Activated CD8-positive, alpha-beta memory T cell treated with anti-CD3 and anti-CD28 coated beads, Interleukin-2, amount 50 U/mL, for 24 hours (primary cell): ENCODE measurements around the gene SCAMP5.

Experiments used
- DNase-seq: peaks from one replicate; pipeline ENCODE4 v3.0.0-alpha.2; 2020; ENCODE audit errors: extremely low read depth

SCAMP5 gene

GRCh38 chr15:74977599-74977998 lies 17.8 kb upstream of the SCAMP5 start:
- no peak for DNase-seq

GRCh38 chr15:74978077-74978476 lies 17.3 kb upstream of the SCAMP5 start:
- no peak for DNase-seq

GRCh38 chr15:74978503-74978902 lies 16.9 kb upstream of the SCAMP5 start:
- peak; percentile 14 for DNase-seq

GRCh38 chr15:74982183-74982582 lies 13.2 kb upstream of the SCAMP5 start:
- no peak for DNase-seq

- no peak for DNase-seq
Observed at GRCh38 chr15:74983725-74984231, 11.6 kb upstream of the SCAMP5 start.

GRCh38 chr15:74988007-74988800 lies 7.2 kb upstream of the SCAMP5 start:
- DNase-seq: no peak

- DNase-seq: no peak
Observed at GRCh38 chr15:74989527-74989926, 5.8 kb upstream of the SCAMP5 start.

- DNase-seq: no peak
Observed at GRCh38 chr15:74992619-74993018, 2.7 kb upstream of the SCAMP5 start.

GRCh38 chr15:74994236-74994635 lies 1.1 kb upstream of the SCAMP5 start:
- no peak for DNase-seq

- DNase-seq: no peak
Observed at GRCh38 chr15:74994685-74995084, 678 bp upstream of the SCAMP5 start.

GRCh38 chr15:74995779-74996765 lies 709 bp downstream of the SCAMP5 start:
- no peak for DNase-seq

- DNase-seq: no peak
Observed at GRCh38 chr15:74997141-74997540, 1.8 kb downstream of the SCAMP5 start.

GRCh38 chr15:74997543-74997942 lies 2.2 kb downstream of the SCAMP5 start:
- DNase-seq: no peak

- DNase-seq: no peak
Observed at GRCh38 chr15:75001310-75001709, 5.9 kb downstream of the SCAMP5 start.

GRCh38 chr15:75002398-75002797 lies 7.0 kb downstream of the SCAMP5 start:
- DNase-seq: no peak

GRCh38 chr15:75007216-75007615 lies 11.9 kb downstream of the SCAMP5 start:
- no peak for DNase-seq

GRCh38 chr15:75008221-75008625 lies 12.9 kb downstream of the SCAMP5 start:
- no peak for DNase-seq

GRCh38 chr15:75008629-75009326 lies 13.4 kb downstream of the SCAMP5 start:
- DNase-seq: no peak

- DNase-seq: no peak
Observed at GRCh38 chr15:75016431-75016830, 21.1 kb downstream of the SCAMP5 start.

- no peak for DNase-seq
Observed at GRCh38 chr15:75019916-75020315, 24.6 kb downstream of the SCAMP5 start.

- DNase-seq: no peak
Observed at GRCh38 chr15:75021341-75021740, 26.0 kb downstream of the SCAMP5 start.

GRCh38 chr15:75022783-75023180 lies 27.4 kb downstream of the SCAMP5 start:
- no peak for DNase-seq
